GM19025 (cell line): ENCODE results near the gene DYNC2LI1.

Source experiments
- ATAC-seq: cut with Tn5 transposase; IDR thresholded peaks from one replicate; pipeline ENCODE4 v1.9.1; 2021; ENCODE audit warnings: mild to moderate bottlenecking, low read depth, moderate library complexity; ENCODE audit not compliant: unreplicated experiment

The DYNC2LI1 gene

DNA sequence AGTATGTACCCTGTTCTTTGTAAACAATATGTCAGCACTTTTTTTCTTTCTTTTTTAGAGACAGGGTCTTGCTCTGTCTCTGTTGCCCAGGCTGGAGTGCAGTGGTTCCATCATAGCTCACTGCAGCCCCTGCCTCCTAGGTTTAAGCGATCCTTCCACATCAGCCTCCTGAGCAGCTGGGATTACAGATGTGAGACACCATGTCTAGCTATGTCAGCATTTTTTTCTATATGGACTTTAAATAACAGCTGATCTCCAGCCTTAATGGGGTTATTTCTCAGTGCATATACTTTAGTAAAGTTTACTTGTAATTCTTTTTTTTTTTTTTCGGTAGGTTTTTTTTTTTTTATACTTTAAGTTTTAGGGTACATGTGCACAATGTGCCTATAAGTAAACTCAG, 38.2 kb downstream of the DYNC2LI1 start:
- no peak for ATAC-seq

GRCh38 chr2:43812947-43813346, 39.1 kb downstream of the DYNC2LI1 start:
- ATAC-seq = no peak

- no peak for ATAC-seq
Measured at GRCh38 chr2:43814711-43815110, 40.9 kb downstream of the DYNC2LI1 start.

GRCh38 chr2:43818761-43819160, 44.9 kb downstream of the DYNC2LI1 start:
- ATAC-seq = no peak

GRCh38 chr2:43819491-43820163, 45.8 kb downstream of the DYNC2LI1 start:
- ATAC-seq = no peak

- no peak for ATAC-seq
Measured at GRCh38 chr2:43822839-43823238, 49.0 kb downstream of the DYNC2LI1 start.

GRCh38 chr2:43823751-43824150, 49.9 kb downstream of the DYNC2LI1 start:
- no peak for ATAC-seq

GRCh38 chr2:43824512-43824911, 50.7 kb downstream of the DYNC2LI1 start:
- ATAC-seq = no peak

DNA sequence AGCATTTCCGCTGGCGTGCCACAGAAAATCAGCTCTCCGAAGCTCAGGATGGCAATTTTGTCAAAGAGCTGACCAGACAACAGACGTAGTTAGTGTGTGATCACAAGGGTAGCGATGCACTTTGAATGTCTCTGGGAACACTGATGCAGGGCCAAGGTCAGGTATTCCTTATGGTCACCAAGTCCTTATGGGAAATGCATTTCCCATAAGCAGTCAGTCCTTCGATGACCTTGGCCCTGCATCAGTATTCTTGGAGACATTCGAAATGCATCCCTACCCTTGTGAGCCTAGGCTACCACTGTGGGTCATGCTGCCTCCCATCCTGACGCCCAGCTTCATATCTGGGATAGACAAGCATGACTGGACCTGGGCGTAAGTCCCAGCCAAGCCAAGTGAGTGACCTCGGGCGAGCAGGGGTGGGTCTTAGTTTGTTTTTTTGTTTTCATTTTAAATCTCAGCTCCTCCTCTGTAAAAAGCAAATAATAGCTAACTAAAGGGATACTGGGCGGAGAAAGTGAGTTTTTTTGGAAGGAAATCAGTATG, 51.2 kb downstream of the DYNC2LI1 start:
- ATAC-seq = no peak

DNA sequence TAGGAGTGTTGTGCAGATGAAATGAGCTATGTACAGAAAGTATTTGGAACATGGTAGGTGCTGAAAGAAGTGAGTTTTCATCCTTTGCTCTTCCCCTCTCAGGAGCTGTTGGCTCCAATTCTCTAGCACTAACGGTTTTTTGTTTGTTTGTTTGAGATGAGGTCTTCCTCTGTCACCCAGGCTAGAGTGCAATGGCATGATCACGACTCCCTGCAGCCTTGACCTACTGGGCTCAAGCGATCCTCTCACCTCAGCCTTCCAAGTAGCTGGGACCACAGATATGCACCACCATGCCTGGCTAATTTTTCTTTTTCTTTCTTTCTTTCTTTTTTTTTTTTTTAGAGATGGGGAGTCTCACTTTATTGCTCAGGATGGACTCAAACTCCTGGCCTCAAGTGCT, 52.0 kb downstream of the DYNC2LI1 start:
- no peak for ATAC-seq

DNA sequence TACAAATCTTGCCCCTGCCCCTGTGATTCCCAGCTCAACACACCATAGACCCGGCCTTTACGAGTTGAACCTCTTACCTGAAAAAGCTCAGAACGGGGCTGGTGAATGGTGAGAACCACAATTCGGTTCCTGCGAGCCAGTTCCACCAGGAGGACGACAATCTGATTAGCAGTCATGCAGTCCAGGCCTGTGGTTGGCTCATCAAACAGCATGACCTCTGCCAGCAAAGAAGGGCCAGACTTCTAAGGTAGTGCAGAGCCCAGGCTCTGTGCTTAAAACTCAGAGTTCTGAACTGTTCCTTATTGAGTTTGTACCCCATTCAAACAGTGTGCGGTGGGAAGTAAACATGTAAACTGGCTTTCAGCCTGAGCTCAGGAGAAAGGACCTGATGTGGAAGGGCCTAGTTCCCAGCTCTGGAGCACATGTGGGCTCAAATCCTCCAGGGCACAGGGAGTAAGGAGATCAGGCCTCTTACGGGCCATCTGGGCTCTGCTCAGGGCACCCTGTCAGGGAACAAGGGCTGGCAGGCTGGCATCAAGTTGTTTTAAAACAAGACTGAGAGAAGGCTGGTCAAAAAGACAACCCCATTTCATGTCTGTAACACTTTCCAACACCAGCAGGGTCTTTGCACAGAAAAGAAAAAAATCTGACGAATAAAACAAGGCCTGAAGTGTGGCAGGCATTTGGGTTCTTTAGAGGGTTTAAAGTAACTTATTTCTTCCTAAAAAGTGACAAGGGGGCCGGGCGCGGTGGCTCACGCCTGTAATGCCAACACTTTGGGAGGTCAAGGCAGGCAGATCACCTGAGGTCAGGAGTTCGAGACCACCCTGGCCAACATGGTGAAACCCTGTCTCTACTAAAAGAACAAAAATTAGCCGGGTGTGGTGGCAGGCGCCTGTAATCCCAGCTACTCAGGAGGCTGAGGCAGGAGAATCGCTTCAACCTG, 52.7 kb downstream of the DYNC2LI1 start:
- no peak for ATAC-seq

DNA sequence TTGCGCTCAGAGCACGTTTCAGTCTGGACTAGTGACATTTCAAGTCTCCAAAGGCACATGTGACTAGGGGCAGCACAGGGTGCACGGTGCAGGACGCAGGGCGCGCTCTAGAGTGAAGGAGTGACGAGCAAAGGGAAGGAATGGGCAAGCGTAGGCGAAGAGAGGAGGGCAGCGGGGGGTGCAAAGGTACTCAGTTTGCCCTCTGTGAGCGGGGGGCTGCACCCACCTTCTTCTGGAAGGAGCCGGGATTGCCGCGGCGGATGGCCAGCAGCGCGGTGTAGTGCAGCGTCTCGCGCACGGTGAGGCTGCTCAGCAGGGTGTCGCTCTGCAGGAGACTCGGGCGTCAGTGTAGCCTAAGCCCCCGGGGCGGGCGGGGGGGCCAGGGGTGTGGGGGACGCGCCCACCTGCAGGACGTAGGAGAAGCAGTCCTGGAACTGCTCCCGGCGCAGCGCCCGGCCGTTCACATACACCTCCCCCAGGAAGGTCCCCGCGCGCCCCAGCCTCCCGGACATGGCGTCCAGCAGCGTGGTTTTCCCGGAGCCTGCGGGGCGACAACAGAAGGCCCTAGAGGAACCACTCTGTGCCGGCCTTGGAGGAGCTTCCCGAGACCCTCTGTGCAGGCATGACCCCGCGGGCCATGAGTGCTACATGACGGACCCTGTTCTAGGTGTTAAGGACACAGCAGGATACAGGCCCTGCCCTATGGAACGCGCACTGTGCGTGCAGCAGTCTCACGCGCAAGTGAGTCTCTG, 57.9 kb downstream of the DYNC2LI1 start:
- ATAC-seq = no peak

- no peak for ATAC-seq
Measured at GRCh38 chr2:43832457-43832856, 58.6 kb downstream of the DYNC2LI1 start.

GRCh38 chr2:43837033-43837432, 63.2 kb downstream of the DYNC2LI1 start:
- no peak for ATAC-seq

DNA sequence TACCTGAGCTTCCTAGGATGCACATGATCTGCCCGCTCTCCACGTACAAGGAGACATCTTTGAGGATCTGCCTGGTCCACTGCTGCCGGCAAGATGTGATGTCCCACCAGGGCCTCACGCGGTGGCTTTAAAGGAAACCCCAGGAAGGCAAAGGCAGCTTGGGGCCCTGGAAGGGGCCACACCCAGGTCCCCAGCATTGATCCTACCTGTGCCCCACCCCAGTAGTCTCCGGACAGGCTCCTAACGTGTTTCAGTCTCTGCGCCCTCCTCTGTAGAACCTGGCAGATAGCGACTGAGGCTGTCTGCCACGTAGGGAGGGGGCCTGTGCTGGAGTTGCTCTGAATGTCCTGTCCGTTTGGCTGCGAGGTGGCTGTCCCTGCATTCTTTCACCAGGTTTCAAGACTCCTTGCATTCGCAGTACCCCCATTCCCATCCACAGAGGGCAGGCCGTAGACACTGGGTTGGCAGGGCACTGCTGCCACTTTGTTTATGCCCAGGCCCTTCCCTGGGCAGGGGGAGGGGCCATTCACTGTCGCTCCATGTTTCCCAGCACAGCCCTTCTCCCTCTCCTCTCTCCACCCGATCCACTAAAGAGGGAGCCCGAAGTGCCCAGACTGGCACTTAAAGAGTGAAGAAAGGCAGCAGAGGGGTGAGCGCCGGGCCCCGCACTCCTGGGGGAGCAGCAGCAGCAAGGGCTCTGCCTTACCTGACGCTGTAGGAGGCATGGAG, 64.2 kb downstream of the DYNC2LI1 start:
- ATAC-seq = no peak

DNA sequence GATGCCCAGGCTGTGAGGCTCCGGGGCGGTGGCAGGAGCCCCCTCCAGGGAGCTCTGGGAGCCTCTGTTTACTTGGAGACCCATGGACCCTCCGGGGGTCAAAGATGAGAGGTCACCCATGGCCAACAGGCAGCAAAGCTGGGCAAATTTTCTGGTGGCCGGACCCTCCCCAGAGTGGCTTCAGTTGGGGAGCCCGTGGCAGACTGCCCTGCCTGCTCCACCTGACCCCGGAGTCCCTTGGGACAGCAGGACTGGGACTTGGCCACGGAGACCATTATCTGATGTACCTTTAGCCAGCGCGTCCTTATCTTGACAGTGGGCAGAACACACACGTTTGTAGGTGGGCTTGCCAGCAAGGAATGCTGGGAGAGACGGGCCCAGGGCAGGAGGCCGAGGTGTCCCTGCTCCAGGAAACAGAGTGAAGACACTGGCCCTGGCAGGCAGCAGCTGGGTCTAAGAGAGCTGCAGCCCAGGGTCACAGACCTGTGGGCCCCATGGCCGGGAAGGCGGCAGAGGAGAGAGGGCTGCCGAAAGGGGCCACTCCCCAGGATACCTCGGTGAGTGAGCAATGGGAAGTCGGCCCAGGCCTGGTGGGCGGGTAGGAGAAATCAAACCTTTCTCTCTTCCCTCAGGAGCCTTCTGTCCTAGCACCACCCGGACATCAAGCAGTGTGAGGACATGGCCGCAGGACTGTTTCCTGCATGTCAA, 64.9 kb downstream of the DYNC2LI1 start, which contains the start of the genes ABCG5 and ABCG8:
Gene ABCG5, minus strand, starts transcription at position 280 of the 708 bp plus-strand sequence. Its CDS starts 160 bp downstream, at position 120.
Gene ABCG8, plus strand, starts transcription at position 412 of the 708 bp plus-strand sequence. Its CDS starts 83 bp downstream, at position 495.
- ATAC-seq = no peak

- no peak for ATAC-seq
Measured at GRCh38 chr2:43839776-43840564, 66.1 kb downstream of the DYNC2LI1 start.

DNA sequence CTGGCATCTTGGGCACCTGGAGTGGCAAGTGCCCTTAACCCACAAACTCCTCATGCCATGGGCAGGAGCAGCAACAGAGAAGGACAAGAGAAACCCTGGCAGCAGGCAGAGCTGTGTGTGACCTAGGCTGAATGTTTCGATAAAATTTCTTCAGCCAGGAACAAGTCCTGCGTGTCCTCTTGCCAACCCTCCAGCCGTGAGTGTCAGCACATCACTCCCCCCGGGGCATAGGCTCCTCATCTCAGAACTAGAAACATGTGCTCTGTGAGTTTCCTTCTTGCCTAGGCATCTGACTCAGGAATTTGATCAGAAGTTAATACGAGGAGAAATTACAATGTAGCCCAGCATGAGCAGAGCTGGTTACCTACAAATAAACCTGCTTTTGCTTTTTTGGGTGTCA, 67.1 kb downstream of the DYNC2LI1 start:
- ATAC-seq = no peak
